ENCODE results near the gene MRTFB. TPM values are rescaled to one million over a fixed set of nuclear protein-coding genes. Genes with fewer than 3 reads are reported as not detected.
"Not testable (repeated sequence)": the region's sequence is repeated elsewhere in the genome, so short reads cannot be mapped to it uniquely, and the experiment has no call there.

Gene MRTFB
- total RNA-seq, 1 experiment from 2014 or later: 12.1 TPM

DNA sequence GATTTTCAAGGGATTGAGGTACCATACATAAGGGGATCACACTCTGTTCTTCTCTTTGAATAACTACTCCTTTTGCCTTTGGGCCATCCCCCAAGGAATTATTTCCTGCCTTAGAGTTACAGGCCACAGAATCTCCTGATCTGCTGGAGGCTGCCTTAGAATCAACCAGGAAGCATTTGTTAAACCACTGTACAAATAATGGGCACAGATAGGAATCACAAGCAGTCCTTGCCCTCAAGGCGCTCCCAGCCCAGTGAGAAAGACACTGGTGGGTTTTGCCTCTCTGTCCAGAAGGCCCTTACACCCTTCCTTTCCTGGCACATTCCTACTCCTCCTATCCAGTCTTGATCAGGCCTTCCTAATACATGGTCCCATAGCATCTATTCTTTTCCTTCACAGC is 45.9 kb downstream of the MRTFB start:
- Histone ChIP-seq H3K4me3 (no peak overlapping the region), H3K9me3 (replicated peaks) (no peaks in the 10 kb centered on the region), H3K27me3 (replicated peaks) (no peaks in the 10 kb centered on the region), H3K27ac (no peak overlapping the region), H3K4me1 (replicated peaks) (peaks cover 6% of the 10 kb centered on the region; the same call in 1 of the 2 replicates), H3K36me3 (0 out of 2 replicates have a peak, but pooled peaks cover 7% of the 10 kb centered on the region)
- DNase-seq (ENCODE audit: low read depth in 1 of 2, low spot score in 2 of 2): no peak

DNA sequence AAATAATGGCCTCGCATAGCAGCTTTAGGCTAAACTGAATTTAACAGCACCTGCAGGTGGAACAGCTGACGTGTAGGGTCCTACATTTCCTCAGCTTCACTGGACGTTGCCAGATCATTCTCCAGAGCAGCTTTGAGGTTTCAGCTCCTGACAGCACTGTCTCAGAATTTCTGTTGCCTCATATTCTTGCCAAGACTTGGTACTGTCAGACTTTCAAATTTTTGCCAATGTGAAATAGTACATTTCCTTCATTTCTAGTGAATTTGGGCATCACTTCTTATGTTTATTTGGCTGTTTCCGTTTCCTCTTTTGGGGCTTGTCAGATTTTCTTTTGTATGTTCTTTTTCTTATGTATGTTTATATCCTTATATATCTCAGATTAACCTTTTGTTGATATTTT is 48.7 kb downstream of the MRTFB start:
- H3K27ac ChIP-seq: no peak overlapping the region

DNA sequence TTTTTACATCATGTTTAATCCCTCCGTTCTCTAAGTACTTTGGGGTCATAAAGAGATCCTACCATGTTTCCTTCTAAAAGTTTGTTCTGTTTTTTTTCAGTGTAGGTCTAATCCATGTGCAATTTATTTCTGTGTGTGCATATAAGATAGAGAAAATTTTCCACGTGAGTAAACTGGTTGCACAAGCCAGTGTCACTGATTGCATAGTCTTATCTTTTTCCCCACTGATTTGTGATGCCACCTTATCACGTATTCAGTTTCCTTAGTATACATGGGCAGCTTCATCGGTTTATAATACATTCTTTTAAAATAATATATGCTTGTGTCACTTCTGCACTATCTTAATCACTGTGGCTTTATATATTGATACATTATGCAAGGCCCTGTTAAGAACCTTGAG is 49.2 kb downstream of the MRTFB start:
- no peak overlapping the region for H3K27ac ChIP-seq
- peaks cover 6% of the 10 kb centered on the region; the same call in 1 of the 2 replicates for H3K4me1 ChIP-seq (replicated peaks)
- no peaks in the 10 kb centered on the region for H3K9me3 ChIP-seq (replicated peaks)
- DNase-seq (ENCODE audit: low read depth in 1 of 2, low spot score in 2 of 2): no peak
- H3K4me3 ChIP-seq: no peak overlapping the region
- 0 out of 2 replicates have a peak, but pooled peaks cover 3% of the 10 kb centered on the region for H3K36me3 ChIP-seq
- no peaks in the 10 kb centered on the region for H3K27me3 ChIP-seq (replicated peaks)

More for the DNA sequence above, 48.7 kb downstream of the MRTFB start:
- H3K9me3 ChIP-seq (replicated peaks): no peaks in the 10 kb centered on the region
- no peak overlapping the region for H3K4me3 ChIP-seq
- no peaks in the 10 kb centered on the region for H3K27me3 ChIP-seq (replicated peaks)
- H3K36me3 ChIP-seq: 0 out of 2 replicates have a peak, but pooled peaks cover 4% of the 10 kb centered on the region
- no peak for DNase-seq (ENCODE audit: low read depth in 1 of 2, low spot score in 2 of 2)
- peaks cover 6% of the 10 kb centered on the region; the same call in 1 of the 2 replicates for H3K4me1 ChIP-seq (replicated peaks)

DNA sequence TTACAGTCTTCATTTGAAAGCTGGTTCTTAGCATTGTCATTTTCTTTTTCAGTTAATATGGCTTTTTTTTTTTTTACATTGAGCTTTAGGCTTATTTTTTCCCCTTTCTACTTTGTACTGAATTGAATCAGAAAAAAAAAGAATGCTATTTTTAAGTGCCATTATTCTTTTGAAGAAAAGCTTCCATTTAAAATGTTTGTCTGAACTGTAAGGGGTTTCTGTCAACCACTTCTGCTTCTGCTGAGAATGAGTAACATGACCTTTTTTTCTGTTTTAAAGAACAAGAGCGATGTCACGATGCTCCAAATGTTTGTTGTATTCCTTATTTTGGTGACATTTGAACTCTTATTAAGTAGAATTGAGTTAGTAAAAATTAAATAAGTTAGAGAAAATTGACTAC is 50.0 kb downstream of the MRTFB start:
- DNase-seq (ENCODE audit: low read depth in 1 of 2, low spot score in 2 of 2): no peak
- Histone ChIP-seq H3K4me1 (replicated peaks) (peaks cover 6% of the 10 kb centered on the region; the same call in 1 of the 2 replicates), H3K36me3 (0 out of 2 replicates have a peak, but pooled peaks cover 2% of the 10 kb centered on the region), H3K27ac (no peak overlapping the region), H3K27me3 (replicated peaks) (no peaks in the 10 kb centered on the region), H3K9me3 (replicated peaks) (no peaks in the 10 kb centered on the region), H3K4me3 (no peak overlapping the region)

DNA sequence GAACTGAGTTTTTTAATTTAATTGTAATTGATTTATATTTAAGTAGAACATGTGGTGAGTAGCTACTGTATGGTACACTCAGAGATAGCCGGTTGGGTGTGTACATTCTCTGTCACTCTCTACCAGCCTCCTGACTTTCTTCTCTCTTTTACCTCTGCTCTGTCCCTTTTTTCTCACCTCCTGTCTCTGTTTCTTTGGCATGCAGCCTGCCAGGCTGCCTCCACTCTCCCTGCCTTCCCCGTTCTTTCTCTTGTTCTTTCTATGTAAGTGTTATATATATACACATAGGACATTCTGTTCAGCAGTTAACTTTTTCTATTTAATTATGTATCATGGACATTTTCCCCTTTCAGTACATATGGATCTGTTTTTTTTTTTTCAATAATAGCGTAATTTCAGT is 50.8 kb downstream of the MRTFB start:
- H3K4me1 ChIP-seq (replicated peaks): peaks cover 4% of the 10 kb centered on the region; the same call in 1 of the 2 replicates
- DNase-seq (ENCODE audit: low read depth in 1 of 2, low spot score in 2 of 2): no peak
- no peaks in the 10 kb centered on the region for H3K36me3 ChIP-seq
- no peaks in the 10 kb centered on the region for H3K27me3 ChIP-seq (replicated peaks)
- H3K4me3 ChIP-seq: no peak overlapping the region
- no peak overlapping the region for H3K27ac ChIP-seq
- no peaks in the 10 kb centered on the region for H3K9me3 ChIP-seq (replicated peaks)

DNA sequence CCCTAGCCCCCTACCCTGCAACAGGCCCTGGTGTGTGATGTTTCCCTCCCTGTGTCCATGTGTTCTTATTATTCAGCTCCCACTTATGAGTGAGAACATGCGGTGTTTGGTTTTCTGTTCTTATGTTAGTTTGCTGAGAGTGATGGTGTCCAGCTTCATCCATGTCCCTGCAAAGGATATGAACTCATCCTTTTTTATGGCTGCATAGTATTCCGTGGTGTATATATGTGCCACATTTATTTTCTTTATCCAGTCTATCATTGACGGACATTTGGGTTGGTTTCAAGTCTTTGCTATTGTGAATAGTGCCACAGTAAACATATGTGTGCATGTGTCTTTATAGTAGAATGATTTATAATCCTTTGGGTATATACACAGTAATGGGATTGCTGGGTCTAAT is 51.3 kb downstream of the MRTFB start:
- H3K4me1 ChIP-seq (replicated peaks); H3K9me3 ChIP-seq (replicated peaks); H3K27me3 ChIP-seq (replicated peaks); H3K27ac ChIP-seq; DNase-seq (ENCODE audit: low read depth in 1 of 2, low spot score in 2 of 2); H3K4me3 ChIP-seq; H3K36me3 ChIP-seq: not testable (repeated sequence)

DNA sequence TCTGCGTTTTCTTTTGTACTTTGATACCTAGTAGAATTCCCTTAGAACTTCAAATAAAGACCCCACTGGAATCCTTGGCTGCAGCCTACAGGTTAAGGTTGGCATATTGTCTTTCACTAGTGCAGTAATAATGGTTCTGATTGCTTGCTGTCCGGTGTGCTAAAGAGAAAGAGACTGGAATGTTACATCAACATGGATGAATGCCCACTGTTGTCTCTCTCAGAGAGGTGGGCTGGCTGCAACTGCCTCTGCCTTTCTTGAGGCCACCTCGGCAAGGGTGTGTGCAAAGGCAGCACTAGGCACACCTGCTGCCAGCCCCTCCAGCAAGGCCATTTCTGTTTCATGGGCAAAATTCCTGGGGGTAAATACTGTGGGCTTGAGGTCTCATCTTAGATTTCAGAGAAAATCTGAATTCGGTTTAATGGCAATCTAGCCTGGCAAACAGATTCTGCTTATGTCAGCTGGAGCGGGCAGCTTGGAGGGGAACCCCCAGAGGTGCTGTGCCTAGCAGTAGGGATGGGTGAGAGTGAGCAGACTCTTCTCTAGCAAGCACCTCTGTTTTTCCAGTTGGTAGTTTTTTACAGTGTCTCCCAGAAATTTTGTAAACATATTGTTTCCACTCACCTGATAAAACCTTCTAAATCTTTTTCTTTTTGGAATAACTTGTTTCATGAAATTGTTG is 54.0 kb downstream of the MRTFB start:
- DNase-seq (ENCODE audit: low read depth in 1 of 2, low spot score in 2 of 2): no peak
- Histone ChIP-seq H3K27me3 (replicated peaks) (no peaks in the 10 kb centered on the region), H3K36me3 (no peaks in the 10 kb centered on the region)

DNA sequence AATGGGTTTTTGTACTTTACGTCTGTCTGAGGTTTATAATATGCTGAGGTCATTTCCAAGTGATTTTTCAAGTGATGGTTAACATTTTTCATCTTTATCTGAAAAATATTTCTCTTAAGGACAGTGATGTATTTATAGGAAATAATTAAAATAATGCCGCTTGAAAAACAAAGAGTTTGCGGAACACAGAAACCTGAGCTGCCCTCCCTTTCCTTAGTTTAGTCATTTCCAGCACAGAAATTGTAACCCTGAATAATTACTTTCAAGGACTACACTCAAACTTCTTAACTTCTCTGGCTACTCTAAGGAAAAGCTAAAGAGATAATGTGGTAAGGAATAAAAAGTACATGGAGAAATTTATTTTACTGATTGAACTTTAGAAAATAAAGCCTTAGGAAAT is 54.6 kb downstream of the MRTFB start:
- H3K9me3 ChIP-seq (replicated peaks): no peaks in the 10 kb centered on the region
- no peak overlapping the region for H3K4me3 ChIP-seq
- DNase-seq (ENCODE audit: low read depth in 1 of 2, low spot score in 2 of 2): no peak
- H3K27me3 ChIP-seq (replicated peaks): no peaks in the 10 kb centered on the region
- no peak overlapping the region for H3K27ac ChIP-seq
- no peaks in the 10 kb centered on the region for H3K36me3 ChIP-seq
- no peaks in the 10 kb centered on the region for H3K4me1 ChIP-seq (replicated peaks)

More for the DNA sequence above, 54.0 kb downstream of the MRTFB start:
- Histone ChIP-seq H3K4me1 (replicated peaks) (no peaks in the 10 kb centered on the region), H3K4me3 (no peak overlapping the region), H3K27ac (no peak overlapping the region), H3K9me3 (replicated peaks) (no peaks in the 10 kb centered on the region)

DNA sequence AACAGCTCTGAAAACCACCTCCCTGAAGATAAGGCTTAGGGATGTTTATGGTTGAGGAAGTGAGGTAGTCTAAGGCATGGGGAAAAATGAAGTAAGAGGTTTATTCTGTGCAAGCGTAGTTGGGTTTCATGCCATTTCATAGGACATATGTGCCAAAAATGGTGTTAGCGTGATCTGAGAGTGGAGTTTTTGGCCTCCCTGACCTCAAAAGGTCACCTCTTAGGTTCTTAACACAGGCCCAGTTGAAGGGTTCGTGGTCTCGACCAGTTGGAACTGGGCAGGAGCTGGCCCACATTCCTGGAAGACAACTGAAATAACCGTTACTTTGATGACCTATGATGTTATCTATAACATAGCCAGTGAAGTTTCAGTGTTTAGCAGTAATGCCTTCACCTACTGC is 57.0 kb downstream of the MRTFB start:
- no peaks in the 10 kb centered on the region for H3K27me3 ChIP-seq (replicated peaks)
- H3K9me3 ChIP-seq (replicated peaks): no peaks in the 10 kb centered on the region

DNA sequence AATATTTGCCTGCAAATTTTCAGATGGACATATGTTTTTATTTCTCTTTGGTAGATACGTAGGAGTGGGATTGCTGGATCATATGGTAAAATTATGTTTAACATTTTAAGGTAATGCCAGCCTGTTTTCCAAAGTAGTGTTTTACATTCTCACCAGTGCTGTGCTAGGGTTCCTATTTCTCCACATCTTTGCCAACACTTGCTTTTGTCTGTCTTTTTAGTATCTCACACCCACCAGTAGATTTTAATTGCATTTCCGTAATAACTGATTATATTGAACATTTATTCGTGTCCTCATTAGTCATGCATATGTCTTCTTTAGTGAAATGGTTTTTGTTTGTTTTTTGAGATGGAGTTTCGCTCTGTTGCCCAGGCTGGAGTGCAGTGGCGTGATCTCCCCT is 58.4 kb downstream of the MRTFB start:
- Histone ChIP-seq H3K4me1 (replicated peaks) (no peaks in the 10 kb centered on the region), H3K36me3 (no peaks in the 10 kb centered on the region; the same call in 1 of the 2 replicates), H3K4me3 (no peak overlapping the region), H3K27me3 (replicated peaks) (no peaks in the 10 kb centered on the region), H3K27ac (no peak overlapping the region), H3K9me3 (replicated peaks) (no peaks in the 10 kb centered on the region)
- no peak for DNase-seq (ENCODE audit: low read depth in 1 of 2, low spot score in 2 of 2)

More for the DNA sequence above, 57.0 kb downstream of the MRTFB start:
- Histone ChIP-seq H3K27ac (no peak overlapping the region), H3K36me3 (no peaks in the 10 kb centered on the region), H3K4me3 (no peak overlapping the region), H3K4me1 (replicated peaks) (no peaks in the 10 kb centered on the region)
- no peak for DNase-seq (ENCODE audit: low read depth in 1 of 2, low spot score in 2 of 2)

DNA sequence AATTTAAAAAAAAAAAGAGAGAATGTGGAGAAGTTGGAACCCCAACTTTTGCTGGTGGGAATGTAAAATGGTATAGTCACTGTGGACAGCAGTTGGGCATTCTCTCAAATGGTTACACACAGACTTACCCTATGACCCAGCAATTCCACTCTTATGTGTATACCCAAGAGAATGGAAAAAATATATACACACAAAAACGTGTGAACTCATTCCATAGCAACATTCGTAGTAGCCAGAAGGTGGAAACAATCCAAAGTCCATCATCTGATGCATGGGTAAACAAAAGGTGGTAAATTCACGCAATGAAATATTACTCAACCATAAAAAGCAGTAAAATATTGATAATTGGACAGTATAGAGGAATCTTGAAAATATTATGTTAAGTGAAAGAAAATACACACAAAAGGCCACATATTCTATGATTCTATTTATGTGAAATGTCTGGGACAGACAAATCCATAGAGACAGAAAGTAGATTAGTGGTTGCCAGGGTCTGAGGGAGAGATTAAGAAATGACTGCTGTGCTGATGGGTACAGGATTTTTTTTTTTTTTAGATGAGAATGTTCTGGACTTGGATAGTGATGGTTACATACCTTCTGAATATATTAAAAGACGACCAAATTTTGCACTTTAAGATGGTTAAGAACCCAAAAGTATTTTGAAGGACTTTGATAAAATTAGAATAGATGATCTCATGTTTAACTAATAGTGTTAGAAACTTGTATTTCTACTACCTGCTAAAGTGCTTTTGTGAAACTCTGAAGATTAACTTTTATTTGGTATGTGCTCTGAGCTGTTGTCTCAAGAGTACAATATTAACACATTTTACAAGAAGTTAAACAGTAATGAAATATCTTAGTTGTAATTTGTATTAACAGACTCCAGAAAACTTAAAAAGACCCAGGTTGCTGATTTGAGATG is 60.9 kb downstream of the MRTFB start:
- Histone ChIP-seq H3K27ac (no peak overlapping the region), H3K4me1 (replicated peaks) (no peaks in the 10 kb centered on the region), H3K9me3 (replicated peaks) (no peaks in the 10 kb centered on the region), H3K4me3 (no peak overlapping the region), H3K27me3 (replicated peaks) (no peaks in the 10 kb centered on the region), H3K36me3 (no peaks in the 10 kb centered on the region; the same call in 1 of the 2 replicates)
- DNase-seq (ENCODE audit: low read depth in 1 of 2, low spot score in 2 of 2): no peak

DNA sequence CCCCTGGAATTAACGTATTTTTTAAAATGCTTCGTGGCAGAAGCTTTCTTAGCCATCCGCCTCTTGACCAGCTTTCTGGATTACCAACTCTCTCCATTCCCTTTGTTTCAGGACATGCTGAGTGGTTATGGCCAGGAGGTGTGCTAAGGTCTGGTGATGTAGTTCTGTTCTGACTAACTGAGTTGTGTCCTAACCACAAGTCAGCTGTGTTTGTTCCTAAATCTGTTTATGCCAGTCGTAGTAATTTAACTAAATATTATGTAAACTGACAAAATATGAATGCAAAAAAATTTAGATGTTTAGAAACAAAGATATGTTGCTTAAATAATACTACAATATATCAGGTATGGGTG is 61.6 kb downstream of the MRTFB start:
- Histone ChIP-seq H3K9me3 (replicated peaks) (no peaks in the 10 kb centered on the region), H3K36me3 (no peaks in the 10 kb centered on the region; the same call in 1 of the 2 replicates), H3K4me3 (no peak overlapping the region), H3K27me3 (replicated peaks) (no peaks in the 10 kb centered on the region), H3K4me1 (replicated peaks) (no peaks in the 10 kb centered on the region), H3K27ac (no peak overlapping the region)
- no peak for DNase-seq (ENCODE audit: low read depth in 1 of 2, low spot score in 2 of 2)

DNA sequence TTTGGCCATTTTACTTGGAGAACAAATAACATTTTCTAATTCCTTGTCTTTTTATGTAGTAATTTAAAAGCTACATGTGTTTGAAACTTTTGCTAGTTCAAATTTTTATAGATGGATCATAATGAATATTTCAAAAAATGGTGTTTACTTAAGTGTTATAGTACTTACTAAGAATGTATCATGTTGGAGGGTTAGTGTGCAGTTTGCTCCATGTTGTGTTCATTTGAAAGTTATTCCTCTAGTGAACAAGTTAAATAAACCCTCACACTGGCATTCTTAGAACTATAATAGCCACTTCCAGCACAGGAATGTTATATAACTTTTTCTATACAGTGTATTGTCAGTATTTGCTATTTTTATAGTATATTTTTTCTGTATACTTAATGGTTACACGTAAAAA is 62.8 kb downstream of the MRTFB start:
- DNase-seq (ENCODE audit: low read depth in 1 of 2, low spot score in 2 of 2): no peak
- H3K9me3 ChIP-seq (replicated peaks): no peaks in the 10 kb centered on the region
- H3K4me1 ChIP-seq (replicated peaks): no peaks in the 10 kb centered on the region
- H3K4me3 ChIP-seq: no peak overlapping the region
- no peaks in the 10 kb centered on the region; the same call in 1 of the 2 replicates for H3K36me3 ChIP-seq
- H3K27ac ChIP-seq: no peak overlapping the region
- H3K27me3 ChIP-seq (replicated peaks): no peaks in the 10 kb centered on the region

DNA sequence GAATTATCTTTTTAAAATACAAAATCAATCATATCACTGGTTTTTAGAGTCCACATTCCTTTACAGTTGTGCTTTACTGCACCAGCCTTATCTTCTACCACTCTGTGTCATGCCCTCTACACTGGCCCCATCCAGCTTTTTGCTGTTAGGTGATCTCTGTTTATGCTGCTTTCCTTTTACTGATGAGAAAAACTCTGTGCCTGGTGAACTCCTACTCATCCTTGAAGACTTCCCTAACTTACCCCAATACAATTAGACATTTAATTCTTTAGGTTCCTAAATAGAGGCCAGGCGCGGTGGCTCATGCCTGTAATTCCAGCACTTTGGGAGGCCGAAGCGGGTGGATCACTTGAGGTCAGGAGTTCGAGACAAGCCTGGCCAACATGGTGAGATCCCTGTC is 64.6 kb downstream of the MRTFB start:
- Histone ChIP-seq H3K9me3 (replicated peaks) (no peaks in the 10 kb centered on the region; the same call in 1 of the 2 replicates), H3K4me1 (replicated peaks) (no peaks in the 10 kb centered on the region), H3K36me3 (peaks cover 11% of the 10 kb centered on the region), H3K27me3 (replicated peaks) (no peaks in the 10 kb centered on the region), H3K27ac (no peak overlapping the region), H3K4me3 (no peak overlapping the region)
- no peak for DNase-seq (ENCODE audit: low read depth in 1 of 2, low spot score in 2 of 2)

Measured in SJSA1 (cell line).